22Rv1 (cell line): ENCODE measurements around the gene MYLK3.

Experiments
- ZFX ChIP-seq: fragments of 450-650 bp; IDR thresholded peaks from 2 replicates; pipeline ENCODE4 v1.6.1; 2017; ENCODE audit warnings: antibody characterized with exemption, borderline replicate concordance
- TF ChIP-seq, protein P1 (sequence below): fragments of 450-650 bp; IDR thresholded peaks from 2 replicates; pipeline ENCODE4 v1.5.1; 2017; ENCODE audit warnings: mild to moderate bottlenecking

- TF ChIP-seq, protein P1, sequence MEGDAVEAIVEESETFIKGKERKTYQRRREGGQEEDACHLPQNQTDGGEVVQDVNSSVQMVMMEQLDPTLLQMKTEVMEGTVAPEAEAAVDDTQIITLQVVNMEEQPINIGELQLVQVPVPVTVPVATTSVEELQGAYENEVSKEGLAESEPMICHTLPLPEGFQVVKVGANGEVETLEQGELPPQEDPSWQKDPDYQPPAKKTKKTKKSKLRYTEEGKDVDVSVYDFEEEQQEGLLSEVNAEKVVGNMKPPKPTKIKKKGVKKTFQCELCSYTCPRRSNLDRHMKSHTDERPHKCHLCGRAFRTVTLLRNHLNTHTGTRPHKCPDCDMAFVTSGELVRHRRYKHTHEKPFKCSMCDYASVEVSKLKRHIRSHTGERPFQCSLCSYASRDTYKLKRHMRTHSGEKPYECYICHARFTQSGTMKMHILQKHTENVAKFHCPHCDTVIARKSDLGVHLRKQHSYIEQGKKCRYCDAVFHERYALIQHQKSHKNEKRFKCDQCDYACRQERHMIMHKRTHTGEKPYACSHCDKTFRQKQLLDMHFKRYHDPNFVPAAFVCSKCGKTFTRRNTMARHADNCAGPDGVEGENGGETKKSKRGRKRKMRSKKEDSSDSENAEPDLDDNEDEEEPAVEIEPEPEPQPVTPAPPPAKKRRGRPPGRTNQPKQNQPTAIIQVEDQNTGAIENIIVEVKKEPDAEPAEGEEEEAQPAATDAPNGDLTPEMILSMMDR = no peak
- no peak for TF ChIP-seq ZFX
These were observed 10.4 kb downstream of the MYLK3 start for GRCh38 chr16:46737621-46738214.
